ENCODE data around the gene ANKRD61.

- TF ChIP-seq SP1 (IDR thresholded peaks at IDR 0.05) = no peak
- no peak for TF ChIP-seq ELF4 (IDR thresholded peaks at IDR 0.05)
- TF ChIP-seq SUZ12 (IDR thresholded peaks at IDR 0.05) = no peak
- no peak for TF ChIP-seq TARDBP (IDR thresholded peaks at IDR 0.05)
- no peak for TF ChIP-seq HDGF (IDR thresholded peaks at IDR 0.05; ENCODE audit: borderline replicate concordance)
- TF ChIP-seq, protein P1, sequence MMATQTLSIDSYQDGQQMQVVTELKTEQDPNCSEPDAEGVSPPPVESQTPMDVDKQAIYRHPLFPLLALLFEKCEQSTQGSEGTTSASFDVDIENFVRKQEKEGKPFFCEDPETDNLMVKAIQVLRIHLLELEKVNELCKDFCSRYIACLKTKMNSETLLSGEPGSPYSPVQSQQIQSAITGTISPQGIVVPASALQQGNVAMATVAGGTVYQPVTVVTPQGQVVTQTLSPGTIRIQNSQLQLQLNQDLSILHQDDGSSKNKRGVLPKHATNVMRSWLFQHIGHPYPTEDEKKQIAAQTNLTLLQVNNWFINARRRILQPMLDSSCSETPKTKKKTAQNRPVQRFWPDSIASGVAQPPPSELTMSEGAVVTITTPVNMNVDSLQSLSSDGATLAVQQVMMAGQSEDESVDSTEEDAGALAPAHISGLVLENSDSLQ (IDR thresholded peaks at IDR 0.05) = no peak
- TF ChIP-seq ZNF384 (IDR thresholded peaks at IDR 0.05) = no peak
- no peak for TF ChIP-seq L3MBTL2 (conservative IDR thresholded peaks at IDR 0.05)
- no peak for TF ChIP-seq NFRKB (IDR thresholded peaks at IDR 0.05)
- TF ChIP-seq BHLHE40 (IDR thresholded peaks at IDR 0.05; ENCODE audit: borderline replicate concordance) = no peak
- no peak for TF ChIP-seq CTBP1 (IDR thresholded peaks at IDR 0.05; ENCODE audit: borderline replicate concordance)
- TF ChIP-seq FOXM1 (IDR thresholded peaks at IDR 0.05; ENCODE audit: borderline replicate concordance) = no peak
These were observed 18.6 kb downstream of the ANKRD61 start for GRCh38 chr7:6049780-6050179.

All from HEK293T (cell line).